ENCODE results near the gene DDT.
"Not testable (repeated sequence)": the region's sequence is repeated elsewhere in the genome, so short reads cannot be mapped to it uniquely, and the experiment has no call there.

- TF ChIP-seq CTCF (conservative IDR thresholded peaks at IDR 0.05 in 1 of 2, IDR thresholded peaks at IDR 0.05 in 1 of 2; ENCODE audit: extremely low read depth in 1 of 2, insufficient read depth in 1 of 2, low read depth in 1 of 2, low read length in 2 of 2); EZH2 (IDR thresholded peaks at IDR 0.05; ENCODE audit: borderline replicate concordance, low read length): not testable (repeated sequence)
Measured at GRCh38 chr22:23999779-24000178, 25.5 kb upstream of the DDT start.

All from mammary epithelial cell (primary cell).